Fibroblast of skin of scalp (primary cell): ENCODE data around the gene KANSL1.
A peak's percentile ranks its signal among the peaks of the same experiment; 100 is the strongest.
"Not testable (repeated sequence)": the region's sequence is repeated elsewhere in the genome, so short reads cannot be mapped to it uniquely, and the experiment has no call there.

Experiments
- DNase-seq: peaks from one replicate; pipeline ENCODE4 v3.0.0-alpha.2; 2013

Gene KANSL1

GRCh38 chr17:46191322-46192188 is 1.7 kb downstream of the KANSL1 start:
- no peak for DNase-seq

- DNase-seq, result peak; percentile 41
These were observed 2.5 kb downstream of the KANSL1 start for GRCh38 chr17:46190763-46191162.

- peak; percentile 56 for DNase-seq
These were observed 6.4 kb downstream of the KANSL1 start for GRCh38 chr17:46186827-46187235.

GRCh38 chr17:46184696-46185095 is 8.5 kb downstream of the KANSL1 start:
- no peak for DNase-seq

- DNase-seq, result not testable (repeated sequence)
These were observed 9.8 kb downstream of the KANSL1 start for GRCh38 chr17:46183383-46183782.

GRCh38 chr17:46182961-46183360 is 10.3 kb downstream of the KANSL1 start:
- no peak for DNase-seq

GRCh38 chr17:46181940-46182339 is 11.3 kb downstream of the KANSL1 start:
- no peak for DNase-seq

- DNase-seq, result not testable (repeated sequence)
These were observed 11.9 kb downstream of the KANSL1 start for GRCh38 chr17:46181316-46181715.

- DNase-seq, result peak; percentile 63
These were observed 12.3 kb downstream of the KANSL1 start for GRCh38 chr17:46180892-46181274.

GRCh38 chr17:46180185-46180891 is 12.9 kb downstream of the KANSL1 start:
- not testable (repeated sequence) for DNase-seq

GRCh38 chr17:46179375-46179999 is 13.7 kb downstream of the KANSL1 start:
- DNase-seq, result no peak

- DNase-seq, result peak; percentile 56
These were observed 14.5 kb downstream of the KANSL1 start for GRCh38 chr17:46178550-46179214.

- DNase-seq, result no peak
These were observed 16.3 kb downstream of the KANSL1 start for GRCh38 chr17:46176975-46177374.

GRCh38 chr17:46175891-46176290 is 17.3 kb downstream of the KANSL1 start:
- DNase-seq, result peak; percentile 65

- DNase-seq, result no peak
These were observed 20.1 kb downstream of the KANSL1 start for GRCh38 chr17:46173153-46173552.

- DNase-seq, result no peak
These were observed 21.3 kb downstream of the KANSL1 start for GRCh38 chr17:46171939-46172338.

GRCh38 chr17:46170639-46171429 is 22.4 kb downstream of the KANSL1 start:
- DNase-seq, result no peak

- no peak for DNase-seq
These were observed 23.2 kb downstream of the KANSL1 start for GRCh38 chr17:46169913-46170638.

- peak; percentile 92 for DNase-seq
These were observed 25.2 kb downstream of the KANSL1 start for GRCh38 chr17:46167826-46168569.

GRCh38 chr17:46167267-46167666 is 26.0 kb downstream of the KANSL1 start:
- no peak for DNase-seq
